KOPT-K1 (cell line): Measurements from ENCODE around the gene CLEC20A.
A peak's percentile ranks its signal among the peaks of the same experiment; 100 is the strongest.

ENCODE experiments used
- H3K27ac ChIP-seq: fragments of 200-600 bp; sonication (generic); 2 replicates; pipeline ENCODE4 v1.5.1; 2016; ENCODE audit warnings: antibody characterized with exemption, mild to moderate bottlenecking, low read depth, low read length; ENCODE audit not compliant: poor library complexity, severe bottlenecking
- H3K36me3 ChIP-seq: fragments of 200-600 bp; sonication (generic); 2 replicates; pipeline ENCODE4 v1.5.1; 2017; ENCODE audit warnings: antibody characterized with exemption, mild to moderate bottlenecking, low read length, moderate library complexity; ENCODE audit not compliant: insufficient read depth
- H3K9me3 ChIP-seq: fragments of 200-600 bp; sonication (generic); 2 replicates; pipeline ENCODE4 v1.5.1; 2017; ENCODE audit warnings: antibody characterized with exemption, low read length, mild to moderate bottlenecking; ENCODE audit not compliant: insufficient read depth, poor library complexity, severe bottlenecking

CLEC20A gene

DNA sequence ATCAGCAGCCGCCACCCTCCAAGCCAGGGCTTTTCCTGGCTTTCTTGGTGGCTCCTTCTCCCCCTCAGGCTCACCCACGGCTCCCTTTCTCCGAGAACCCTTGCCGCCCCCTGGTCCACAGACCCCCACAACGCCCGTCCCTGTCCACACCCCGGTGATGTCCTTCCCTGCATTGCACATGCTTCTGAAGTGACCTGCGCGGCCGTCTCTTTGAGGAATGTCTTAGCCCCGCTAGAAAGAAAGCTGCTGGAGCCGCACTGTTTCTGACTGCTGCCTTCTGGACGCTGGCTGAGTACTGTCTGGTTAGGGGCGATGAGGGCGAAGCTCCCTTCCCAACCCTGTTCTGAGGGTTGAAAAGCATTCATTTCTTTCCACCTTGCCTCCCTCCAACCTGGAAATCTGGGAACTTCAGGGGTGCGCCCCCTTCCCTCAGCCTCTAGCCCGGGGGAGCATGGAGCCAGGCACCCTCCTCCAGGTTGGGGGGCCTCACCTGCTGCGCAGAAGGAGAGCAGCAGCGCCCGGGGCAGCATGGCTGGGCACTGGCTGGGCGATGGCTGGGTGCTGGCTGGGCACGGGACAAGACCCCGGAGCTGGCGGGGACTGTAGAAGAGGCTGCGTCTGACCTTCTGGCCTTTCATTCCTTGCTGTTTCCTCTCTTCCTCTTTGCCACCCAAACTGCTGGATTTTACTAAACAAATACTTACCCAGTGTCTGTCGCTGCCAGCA lies at the start of gene CLEC20A:
TSS of gene CLEC20A (minus strand) at position 555 of the 726 bp plus-strand sequence. CDS start at position 530, 25 bp downstream.
- no peak within 1 kb of the TSS for H3K27ac ChIP-seq
- H3K9me3 ChIP-seq, result no peaks in the 10 kb centered on the region
- no peaks in the 10 kb centered on the region for H3K36me3 ChIP-seq

DNA sequence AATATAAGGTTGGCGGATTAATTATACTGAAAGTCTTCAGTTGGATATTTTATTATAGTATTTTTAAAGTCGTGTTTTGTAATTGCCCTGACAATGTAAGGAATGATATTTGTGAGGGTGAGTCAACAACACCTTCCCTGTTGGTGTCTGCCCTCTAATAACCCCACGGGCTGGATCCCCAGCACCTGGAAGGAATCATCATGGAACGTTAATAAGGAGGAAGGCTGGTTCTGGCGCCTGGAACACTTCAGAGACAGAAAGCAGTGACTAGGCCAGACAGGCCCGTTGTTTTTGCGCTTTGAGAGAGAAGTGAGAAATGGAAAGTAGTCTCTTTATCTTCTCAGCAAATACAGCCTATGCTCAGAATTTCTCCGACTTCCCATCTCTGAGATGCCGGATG lies 47.8 kb upstream of the CLEC20A start:
- Histone ChIP-seq H3K9me3 (no peaks in the 10 kb centered on the region), H3K27ac (no peak overlapping the region), H3K36me3 (no peaks in the 10 kb centered on the region)

DNA sequence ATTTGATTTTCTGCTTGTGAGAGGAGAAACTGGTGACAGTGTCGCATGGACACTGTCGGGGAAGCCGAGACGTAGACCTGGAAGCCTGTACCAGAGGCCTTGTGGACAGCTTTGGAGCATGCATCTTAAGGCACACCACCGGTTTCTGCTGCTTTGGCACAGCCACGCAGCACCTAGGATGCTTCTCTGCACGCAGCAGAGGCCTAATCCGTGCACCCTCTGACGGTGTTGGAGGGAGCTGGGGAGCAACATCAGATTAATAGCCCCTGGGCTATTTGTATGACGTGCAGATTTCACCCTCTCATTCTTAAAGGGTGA lies 46.5 kb upstream of the CLEC20A start:
- no peak overlapping the region for H3K27ac ChIP-seq
- H3K9me3 ChIP-seq, result no peaks in the 10 kb centered on the region
- H3K36me3 ChIP-seq, result no peaks in the 10 kb centered on the region

- H3K9me3 ChIP-seq, result no peaks in the 10 kb centered on the region
- H3K27ac ChIP-seq, result peak overlapping the region; percentile 49
- H3K36me3 ChIP-seq, result no peaks in the 10 kb centered on the region
Observed at GRCh38 chr1:178542554-178543289, 46.0 kb upstream of the CLEC20A start.

DNA sequence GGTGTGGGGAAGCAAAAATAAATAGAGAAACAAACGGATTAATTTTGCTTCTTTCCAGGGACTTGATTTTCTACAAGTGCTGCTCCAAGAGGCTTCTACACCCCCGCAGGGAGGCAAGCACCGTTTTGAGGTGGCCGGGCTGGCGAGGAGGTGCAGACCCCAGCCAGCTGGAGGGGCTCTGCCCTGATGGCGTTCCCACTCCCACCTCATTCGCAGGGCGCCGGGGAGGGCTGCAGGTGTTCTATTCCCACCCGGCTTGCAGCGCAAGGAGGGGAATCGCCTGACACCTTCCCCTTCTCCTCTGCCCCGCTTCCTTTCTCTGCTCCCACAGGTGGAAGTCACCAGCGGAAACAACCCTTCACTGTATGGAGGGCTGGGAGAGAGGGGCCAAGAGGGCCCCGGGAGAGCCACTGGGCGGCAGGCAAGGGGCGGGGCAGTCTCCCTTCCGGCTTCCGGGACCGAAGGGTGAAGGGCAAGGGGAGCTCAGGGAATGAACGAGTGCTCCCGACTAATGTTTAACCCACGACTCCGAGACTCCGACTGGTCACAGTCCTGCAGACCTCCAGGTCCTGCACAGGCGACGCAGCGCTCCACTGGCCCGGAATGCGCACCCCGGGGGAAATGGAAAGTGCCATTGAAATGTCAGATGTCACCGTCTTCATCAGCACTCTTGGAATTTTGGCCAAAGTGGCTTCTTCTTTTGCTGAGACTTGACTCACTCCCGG lies 45.2 kb upstream of the CLEC20A start:
- no peaks in the 10 kb centered on the region for H3K36me3 ChIP-seq
- no peaks in the 10 kb centered on the region for H3K9me3 ChIP-seq
- peak overlapping the region; percentile 49 for H3K27ac ChIP-seq

DNA sequence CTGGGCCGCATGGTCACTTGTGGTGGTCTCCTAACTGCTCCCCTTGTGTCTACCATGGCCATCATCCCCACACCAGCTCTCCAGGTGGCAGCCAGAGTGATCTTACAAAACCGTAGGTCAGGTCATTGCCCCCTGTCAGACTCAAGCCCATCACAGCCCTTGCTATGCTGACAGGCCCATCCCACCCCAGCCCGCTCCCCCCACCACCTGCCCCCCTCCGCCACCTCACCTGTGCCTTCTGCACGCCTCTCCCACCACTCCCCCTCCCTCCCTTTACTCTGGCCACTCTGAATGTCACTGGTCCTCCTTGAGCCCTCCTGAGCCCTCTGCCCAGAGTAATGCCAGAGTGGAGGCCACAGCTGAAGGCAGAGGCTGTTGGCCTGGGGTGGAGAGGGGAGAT lies 44.6 kb upstream of the CLEC20A start:
- Histone ChIP-seq H3K9me3 (no peaks in the 10 kb centered on the region), H3K27ac (no peak overlapping the region), H3K36me3 (no peaks in the 10 kb centered on the region)

DNA sequence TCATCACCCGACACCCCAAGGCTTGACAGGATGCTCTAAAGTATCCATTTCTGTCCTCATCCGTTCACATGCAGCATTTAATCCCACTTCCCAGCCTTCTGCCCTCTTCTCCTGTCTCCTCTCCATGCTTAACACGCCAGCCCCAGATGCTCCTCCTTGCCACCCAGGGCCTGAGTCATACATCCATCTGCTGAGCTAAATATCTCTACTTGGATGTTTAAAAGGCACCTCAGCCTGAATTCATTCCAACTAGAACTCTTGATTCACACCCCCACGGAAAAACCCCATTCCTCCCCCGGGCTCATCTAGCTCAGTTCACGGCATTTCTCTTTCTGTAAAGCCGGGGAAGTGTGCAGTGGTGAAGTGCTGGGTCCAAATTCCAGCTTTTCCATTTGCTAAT lies 43.9 kb upstream of the CLEC20A start:
- H3K27ac ChIP-seq, result no peak overlapping the region
- H3K9me3 ChIP-seq, result no peaks in the 10 kb centered on the region
- H3K36me3 ChIP-seq, result no peaks in the 10 kb centered on the region

DNA sequence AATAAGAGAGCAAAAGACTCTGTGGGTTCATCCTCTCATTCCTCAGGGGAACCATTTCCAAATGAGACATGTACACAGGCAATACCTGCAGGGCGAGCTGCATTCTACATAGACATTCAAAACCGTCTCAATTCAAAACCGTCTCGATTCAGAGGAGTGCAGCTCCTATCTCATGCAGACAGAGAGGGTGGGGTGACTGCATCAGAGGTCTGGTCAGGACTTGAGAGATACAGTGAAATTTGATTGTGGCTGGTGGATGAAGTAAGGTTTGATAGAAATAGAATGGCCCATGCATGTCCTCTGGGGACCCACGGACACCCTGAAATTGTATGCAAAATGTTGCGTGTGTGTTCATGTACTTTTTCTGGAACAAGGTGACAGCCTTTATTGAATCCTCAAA lies 43.4 kb upstream of the CLEC20A start:
- H3K27ac ChIP-seq, result no peak overlapping the region
- H3K9me3 ChIP-seq, result no peaks in the 10 kb centered on the region

GRCh38 chr1:178539291-178539690 lies 42.5 kb upstream of the CLEC20A start:
- H3K36me3 ChIP-seq, result no peaks in the 10 kb centered on the region
- no peak overlapping the region for H3K27ac ChIP-seq
- no peaks in the 10 kb centered on the region for H3K9me3 ChIP-seq

More for the DNA sequence above, 43.4 kb upstream of the CLEC20A start:
- H3K36me3 ChIP-seq, result no peaks in the 10 kb centered on the region

- Histone ChIP-seq H3K36me3 (no peaks in the 10 kb centered on the region), H3K27ac (no peak overlapping the region), H3K9me3 (no peaks in the 10 kb centered on the region)
Observed at GRCh38 chr1:178538192-178538916, 41.6 kb upstream of the CLEC20A start.

DNA sequence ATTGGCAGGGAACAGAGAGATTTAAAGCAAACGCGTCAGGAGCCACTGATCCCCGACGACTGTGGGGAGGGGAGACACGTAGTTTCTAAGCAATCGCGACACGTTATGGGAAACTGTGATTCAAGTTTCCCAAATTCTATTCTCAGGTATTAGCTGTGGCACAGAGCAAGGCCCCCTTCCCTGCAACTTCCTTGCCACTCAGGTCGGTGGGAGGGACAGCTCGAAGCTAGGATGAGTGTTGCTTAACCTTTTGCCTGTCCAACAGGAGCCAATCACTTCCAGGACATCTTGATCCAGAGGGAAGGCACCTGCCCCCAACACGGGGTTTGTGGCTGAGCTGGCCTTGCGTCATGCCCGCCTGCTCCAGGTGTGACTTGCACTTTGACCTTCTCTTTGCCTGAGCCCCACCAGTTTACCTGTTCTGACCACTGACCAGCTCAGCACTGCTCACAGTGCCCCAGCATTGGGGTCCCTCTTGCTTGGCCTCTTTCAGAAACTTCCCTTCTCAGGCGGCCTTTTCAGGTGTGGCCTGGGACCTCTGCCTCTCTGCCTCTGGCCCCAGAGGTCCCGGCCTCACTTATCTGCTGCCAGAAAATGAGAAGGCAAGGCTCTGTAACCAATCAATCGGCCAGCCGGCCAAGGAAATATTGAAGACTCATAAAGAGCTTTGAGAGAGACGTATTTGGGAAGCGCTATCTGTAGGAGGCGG lies 40.8 kb upstream of the CLEC20A start:
- H3K27ac ChIP-seq, result no peak overlapping the region
- H3K36me3 ChIP-seq, result no peaks in the 10 kb centered on the region
- H3K9me3 ChIP-seq, result no peaks in the 10 kb centered on the region

GRCh38 chr1:178536844-178537371 lies 40.1 kb upstream of the CLEC20A start:
- no peak overlapping the region for H3K27ac ChIP-seq

DNA sequence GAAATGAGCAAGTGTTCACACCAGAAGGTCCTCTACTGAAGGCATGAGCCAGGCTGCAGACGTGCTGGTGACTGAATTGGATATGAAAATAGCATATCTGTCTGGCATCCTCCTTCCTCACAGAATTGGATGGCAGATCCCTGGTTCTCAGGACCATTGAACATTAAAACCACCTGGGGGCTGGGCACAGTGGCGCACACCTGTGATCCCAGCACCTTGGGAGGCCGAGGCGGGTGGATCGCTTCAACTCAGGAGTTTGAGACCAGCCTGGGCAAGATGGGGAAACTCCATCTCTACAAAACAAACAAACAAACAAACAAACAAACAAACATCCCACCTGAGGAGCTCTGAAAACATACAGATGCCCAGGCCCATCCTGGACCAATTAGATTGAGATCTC lies 39.6 kb upstream of the CLEC20A start:
- Histone ChIP-seq H3K9me3 (no peaks in the 10 kb centered on the region), H3K27ac (no peak overlapping the region), H3K36me3 (no peaks in the 10 kb centered on the region)

More at GRCh38 chr1:178536844-178537371, 40.1 kb upstream of the CLEC20A start:
- no peaks in the 10 kb centered on the region for H3K9me3 ChIP-seq
- no peaks in the 10 kb centered on the region for H3K36me3 ChIP-seq

DNA sequence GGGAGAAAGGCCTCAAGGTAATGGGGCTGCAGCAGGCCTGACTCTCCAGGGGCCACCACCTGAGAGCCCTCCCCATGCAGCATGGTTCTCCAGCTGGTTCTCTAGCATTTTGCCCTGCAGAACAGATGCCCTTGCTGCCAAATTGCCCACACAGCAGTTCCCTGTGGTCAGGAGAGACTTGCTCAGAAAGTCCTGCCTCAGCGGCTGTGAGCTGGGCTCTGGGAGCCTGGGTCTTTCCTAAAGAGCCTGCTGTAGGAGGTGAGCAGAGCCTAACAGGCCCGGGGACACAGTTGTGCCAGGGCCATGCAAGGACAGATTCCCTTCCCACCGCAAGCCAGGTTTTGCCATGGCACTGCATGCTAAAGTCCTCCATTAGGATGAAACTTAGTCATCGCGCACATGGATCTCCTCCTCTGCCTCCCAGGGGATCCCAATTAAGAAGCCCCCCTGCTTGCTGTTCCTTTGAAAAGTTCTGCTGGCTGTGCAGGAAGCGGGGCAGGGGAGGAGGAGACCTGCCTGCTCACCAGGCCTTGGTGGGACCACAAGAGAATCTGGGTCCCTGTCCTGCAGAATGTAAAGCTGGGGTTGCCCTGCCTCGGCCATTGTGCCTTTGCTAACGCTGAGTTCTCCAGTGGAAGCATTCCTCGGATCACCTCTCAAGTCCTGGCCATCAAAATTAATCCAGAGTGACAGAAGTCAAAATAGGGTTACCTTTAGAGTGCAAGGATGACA lies 37.5 kb upstream of the CLEC20A start:
- H3K36me3 ChIP-seq, result no peaks in the 10 kb centered on the region
- H3K9me3 ChIP-seq, result no peaks in the 10 kb centered on the region
- no peak overlapping the region for H3K27ac ChIP-seq
